Mucosa of rectum (tissue), 2 donors: ENCODE measurements around the gene DNM3.

ENCODE experiments used
- H3K27ac ChIP-seq, 2 donors: one replicate each; pipeline ENCODE4 v1.7.0; 2013; ENCODE audit warnings: inconsistent platforms in 2 of 2, low read depth in 2 of 2, low read length in 2 of 2
- H3K27me3 ChIP-seq, 2 donors: one replicate each; pipeline ENCODE4 v1.7.0; 2013; ENCODE audit warnings: low read length in 2 of 2; ENCODE audit not compliant: control insufficient read depth in 2 of 2, insufficient read depth in 2 of 2
- H3K36me3 ChIP-seq, 2 donors: one replicate each; pipeline ENCODE4 v1.7.0; 2013; ENCODE audit warnings: low read length in 2 of 2; ENCODE audit not compliant: control insufficient read depth in 2 of 2, insufficient read depth in 2 of 2
- H3K4me1 ChIP-seq, 2 donors: one replicate each; pipeline ENCODE4 v1.7.0; 2013; ENCODE audit warnings: low read length in 2 of 2, mild to moderate bottlenecking in 1 of 2; ENCODE audit not compliant: control insufficient read depth in 2 of 2, insufficient read depth in 2 of 2
- H3K4me3 ChIP-seq, 2 donors: one replicate each; pipeline ENCODE4 v1.7.0; 2013; ENCODE audit warnings: low read length in 2 of 2
- H3K9ac ChIP-seq, 2 donors: one replicate each; pipeline ENCODE4 v1.7.0; 2013; ENCODE audit warnings: low read length in 2 of 2, low read depth in 1 of 2, mild to moderate bottlenecking in 1 of 2
- H3K9me3 ChIP-seq, 2 donors: one replicate each; pipeline ENCODE4 v1.7.0; 2013; ENCODE audit warnings: low read length in 2 of 2; ENCODE audit not compliant: control insufficient read depth in 2 of 2
- donor health status: healthy.
- donor health status: Normal muscosa, but diverticular disease.

DNM3 gene

GRCh38 chr1:172105230-172105629 is 263.9 kb downstream of the DNM3 start:
- Histone ChIP-seq H3K36me3 (no peaks in the 10 kb centered on the region), H3K27ac (no peak overlapping the region), H3K4me3 (no peak overlapping the region), H3K27me3 (no peaks in the 10 kb centered on the region), H3K9ac (no peak overlapping the region), H3K4me1 (no peaks in the 10 kb centered on the region), H3K9me3 (no peaks in the 10 kb centered on the region)

DNA sequence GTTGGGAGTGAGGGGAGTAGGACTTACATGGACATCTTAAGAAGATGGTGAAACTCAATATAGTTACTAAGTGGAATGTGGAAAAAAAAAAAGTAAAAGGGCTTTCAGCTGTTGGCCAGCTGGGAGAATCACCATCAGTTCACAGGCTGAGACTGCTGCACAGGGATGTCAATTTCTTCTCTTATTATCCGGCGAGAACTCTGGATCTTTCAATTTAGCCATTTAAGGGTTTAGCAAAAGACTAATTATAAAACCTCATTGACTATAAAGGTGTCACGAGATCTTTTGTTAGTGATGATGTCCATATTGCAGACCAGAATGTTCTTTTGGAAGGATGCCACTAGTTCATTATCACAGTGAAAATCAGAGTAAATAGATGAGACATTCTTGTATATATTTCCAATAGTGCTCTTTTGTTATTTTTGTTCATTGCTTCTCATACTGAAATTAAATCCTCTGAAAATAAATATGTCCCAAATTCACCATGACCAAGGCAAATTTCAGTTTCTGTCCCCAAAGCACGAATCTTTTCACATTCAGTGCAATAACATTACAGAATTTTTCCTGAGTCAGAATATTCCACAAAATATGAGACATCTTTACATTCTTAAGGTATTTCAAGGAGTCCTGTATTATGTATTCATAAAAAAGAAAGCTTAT is 266.1 kb downstream of the DNM3 start:
- H3K27ac ChIP-seq = no peak overlapping the region
- H3K9ac ChIP-seq = no peak overlapping the region
- no peaks in the 10 kb centered on the region for H3K36me3 ChIP-seq
- H3K27me3 ChIP-seq = no peaks in the 10 kb centered on the region
- no peaks in the 10 kb centered on the region for H3K4me1 ChIP-seq
- H3K4me3 ChIP-seq = no peak overlapping the region
- no peaks in the 10 kb centered on the region for H3K9me3 ChIP-seq

GRCh38 chr1:172108161-172108893 is 267.0 kb downstream of the DNM3 start:
- H3K9ac ChIP-seq = no peak overlapping the region
- H3K4me1 ChIP-seq = no peaks in the 10 kb centered on the region
- H3K27ac ChIP-seq = no peak overlapping the region
- H3K36me3 ChIP-seq = no peaks in the 10 kb centered on the region
- H3K27me3 ChIP-seq = no peaks in the 10 kb centered on the region
- no peaks in the 10 kb centered on the region for H3K9me3 ChIP-seq
- no peak overlapping the region for H3K4me3 ChIP-seq

DNA sequence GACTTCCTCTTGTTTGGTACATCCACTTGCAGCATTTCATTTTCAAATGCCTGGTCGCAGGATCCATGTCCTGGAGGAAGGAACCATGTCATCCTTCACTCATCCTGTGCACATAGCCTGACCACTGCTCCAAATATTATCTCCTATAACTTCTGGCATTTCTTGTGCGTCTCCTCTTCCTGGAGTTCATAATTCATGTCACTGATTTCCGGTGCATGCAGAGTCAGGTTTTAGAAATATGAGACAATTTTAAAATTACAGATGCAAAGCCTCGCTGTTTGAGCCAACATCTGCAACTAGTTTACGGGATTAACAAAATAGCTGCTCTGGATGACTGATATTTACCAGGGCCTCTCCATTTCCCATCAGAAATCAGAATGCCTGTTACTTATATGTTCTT is 268.1 kb downstream of the DNM3 start:
- Histone ChIP-seq H3K4me3 (no peak overlapping the region), H3K27me3 (no peaks in the 10 kb centered on the region), H3K9me3 (no peaks in the 10 kb centered on the region), H3K9ac (no peak overlapping the region), H3K4me1 (no peaks in the 10 kb centered on the region), H3K36me3 (no peaks in the 10 kb centered on the region), H3K27ac (no peak overlapping the region)

- Histone ChIP-seq H3K36me3 (no peaks in the 10 kb centered on the region), H3K27ac (no peak overlapping the region), H3K9ac (no peak overlapping the region), H3K4me3 (no peak overlapping the region), H3K9me3 (no peaks in the 10 kb centered on the region), H3K27me3 (no peaks in the 10 kb centered on the region), H3K4me1 (no peaks in the 10 kb centered on the region)
These were observed 271.3 kb downstream of the DNM3 start for GRCh38 chr1:172112576-172112975.

GRCh38 chr1:172117800-172118199 is 276.5 kb downstream of the DNM3 start:
- Histone ChIP-seq H3K27ac (no peak overlapping the region), H3K4me3 (no peak overlapping the region), H3K4me1 (no peaks in the 10 kb centered on the region), H3K36me3 (no peaks in the 10 kb centered on the region), H3K9ac (no peak overlapping the region), H3K9me3 (no peaks in the 10 kb centered on the region), H3K27me3 (no peaks in the 10 kb centered on the region)

DNA sequence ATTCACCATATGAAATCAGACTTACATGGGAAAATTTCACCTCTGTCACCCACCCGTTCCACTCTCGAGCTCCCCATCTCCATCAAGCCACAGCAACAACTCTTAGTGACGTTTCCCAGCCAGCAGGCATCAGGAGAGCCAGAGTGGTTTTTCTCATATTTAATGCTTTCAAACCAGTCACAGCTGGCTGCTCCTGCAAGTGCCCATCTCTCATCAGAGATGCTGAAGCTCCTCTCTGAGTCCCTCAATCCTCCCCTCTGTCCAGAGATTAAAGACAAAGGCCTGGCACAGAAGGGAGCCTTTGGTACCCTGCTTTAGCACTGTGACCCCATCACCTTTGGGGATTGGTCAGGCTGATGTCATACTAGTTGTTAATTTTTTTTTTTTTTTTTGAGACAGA is 277.3 kb downstream of the DNM3 start:
- Histone ChIP-seq H3K4me3 (no peak overlapping the region), H3K36me3 (no peaks in the 10 kb centered on the region), H3K27me3 (no peaks in the 10 kb centered on the region), H3K4me1 (no peaks in the 10 kb centered on the region), H3K9ac (no peak overlapping the region), H3K27ac (no peak overlapping the region), H3K9me3 (no peaks in the 10 kb centered on the region)

DNA sequence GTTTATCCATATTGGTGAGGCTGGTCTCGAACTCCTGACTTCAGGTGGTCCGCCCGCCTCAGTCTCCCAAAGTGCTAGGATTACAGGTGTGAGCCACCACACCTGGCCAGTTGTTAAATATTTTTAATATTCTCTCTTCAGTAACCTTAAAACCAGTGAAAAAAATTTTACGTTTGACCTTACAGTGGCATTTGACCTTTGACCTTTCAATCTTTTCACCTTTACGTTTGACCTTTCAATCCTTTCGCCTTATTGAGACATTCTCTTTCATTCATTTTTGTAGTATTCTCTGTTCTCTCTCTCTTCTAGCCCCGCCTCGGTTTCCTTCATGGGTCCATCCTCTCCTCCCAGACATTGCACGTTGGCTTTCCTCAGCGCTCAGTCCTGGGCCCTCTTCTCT is 277.9 kb downstream of the DNM3 start:
- Histone ChIP-seq H3K4me3 (no peak overlapping the region), H3K4me1 (no peaks in the 10 kb centered on the region), H3K9ac (no peak overlapping the region), H3K27ac (no peak overlapping the region), H3K36me3 (no peaks in the 10 kb centered on the region), H3K27me3 (no peaks in the 10 kb centered on the region), H3K9me3 (no peaks in the 10 kb centered on the region)

- H3K27ac ChIP-seq = no peak overlapping the region
These were observed 279.1 kb downstream of the DNM3 start for GRCh38 chr1:172120381-172120780.

DNA sequence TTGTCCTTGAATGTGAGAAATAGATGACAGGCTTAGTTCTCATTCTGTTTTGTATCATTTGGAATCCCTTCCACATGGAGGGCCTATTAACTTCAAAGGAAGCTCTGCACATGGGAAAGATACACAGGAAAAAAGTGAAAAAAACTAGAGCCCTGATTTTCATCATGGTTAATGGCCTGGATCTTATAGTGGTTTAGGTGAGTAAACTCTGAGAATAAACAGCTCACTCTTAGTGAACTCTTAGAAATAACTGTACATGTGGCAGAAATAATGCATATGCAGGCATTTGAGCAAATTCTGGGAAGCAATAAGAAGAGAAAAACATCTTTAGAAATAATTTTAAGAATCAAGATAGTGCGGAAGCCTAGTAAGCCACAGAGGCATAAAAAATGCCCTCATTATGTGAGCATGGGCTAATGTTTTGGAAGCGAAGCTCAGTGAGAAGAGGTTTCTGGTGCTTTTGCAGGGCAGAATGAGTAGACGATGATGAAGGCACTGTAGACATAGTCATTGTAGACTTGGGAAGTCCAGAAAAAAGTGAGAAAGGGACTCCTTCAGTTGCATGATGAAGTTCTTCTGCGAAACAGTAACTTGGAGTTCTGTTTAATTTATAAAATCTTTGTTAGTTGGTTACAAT is 279.9 kb downstream of the DNM3 start:
- Histone ChIP-seq H3K9ac (no peak overlapping the region), H3K27me3 (no peaks in the 10 kb centered on the region), H3K27ac (no peak overlapping the region), H3K4me3 (no peak overlapping the region), H3K9me3 (no peaks in the 10 kb centered on the region), H3K4me1 (no peaks in the 10 kb centered on the region), H3K36me3 (no peaks in the 10 kb centered on the region)

More at GRCh38 chr1:172120381-172120780, 279.1 kb downstream of the DNM3 start:
- Histone ChIP-seq H3K27me3 (no peaks in the 10 kb centered on the region), H3K36me3 (no peaks in the 10 kb centered on the region), H3K9ac (no peak overlapping the region), H3K4me3 (no peak overlapping the region), H3K9me3 (no peaks in the 10 kb centered on the region), H3K4me1 (no peaks in the 10 kb centered on the region)
